PFSK-1 (cell line): ENCODE data around the gene BRSK2.

Source experiments
- FOXP2 ChIP-seq: optimal IDR thresholded peaks from 2 replicates; pipeline ENCODE3; 2011; ENCODE audit warnings: borderline replicate concordance, control low read depth, inconsistent platforms; ENCODE audit not compliant: insufficient read depth; ENCODE audit errors: extremely low read length, extremely low read depth
- POLR2AphosphoS5 ChIP-seq: IDR thresholded peaks from 2 replicates; pipeline ENCODE4 v1.6.1; 2012; ENCODE audit warnings: low read depth, mild to moderate bottlenecking, control low read depth, low read length, moderate library complexity
- SIN3A ChIP-seq: IDR thresholded peaks from 2 replicates; pipeline ENCODE4 v1.6.1; 2012; ENCODE audit warnings: mild to moderate bottlenecking, low read length, moderate library complexity, borderline replicate concordance; ENCODE audit not compliant: insufficient read depth
- TAF1 ChIP-seq: IDR thresholded peaks from 2 replicates; pipeline ENCODE4 v1.6.1; 2012; ENCODE audit warnings: low read length, control low read depth, borderline replicate concordance; ENCODE audit not compliant: insufficient read depth
- TF ChIP-seq, protein P1 (sequence below), 2 experiments: IDR thresholded peaks; 2 replicates each; pipeline versions ENCODE4 v1.6.1 to v1.8.0; 2011 to 2012; ENCODE audit warnings: low read depth in 2 of 2, low read length in 2 of 2, control low read depth in 1 of 2, inconsistent platforms in 1 of 2, mild to moderate bottlenecking in 1 of 2, moderate library complexity in 1 of 2; ENCODE audit not compliant: insufficient read depth in 1 of 2

BRSK2 gene

DNA sequence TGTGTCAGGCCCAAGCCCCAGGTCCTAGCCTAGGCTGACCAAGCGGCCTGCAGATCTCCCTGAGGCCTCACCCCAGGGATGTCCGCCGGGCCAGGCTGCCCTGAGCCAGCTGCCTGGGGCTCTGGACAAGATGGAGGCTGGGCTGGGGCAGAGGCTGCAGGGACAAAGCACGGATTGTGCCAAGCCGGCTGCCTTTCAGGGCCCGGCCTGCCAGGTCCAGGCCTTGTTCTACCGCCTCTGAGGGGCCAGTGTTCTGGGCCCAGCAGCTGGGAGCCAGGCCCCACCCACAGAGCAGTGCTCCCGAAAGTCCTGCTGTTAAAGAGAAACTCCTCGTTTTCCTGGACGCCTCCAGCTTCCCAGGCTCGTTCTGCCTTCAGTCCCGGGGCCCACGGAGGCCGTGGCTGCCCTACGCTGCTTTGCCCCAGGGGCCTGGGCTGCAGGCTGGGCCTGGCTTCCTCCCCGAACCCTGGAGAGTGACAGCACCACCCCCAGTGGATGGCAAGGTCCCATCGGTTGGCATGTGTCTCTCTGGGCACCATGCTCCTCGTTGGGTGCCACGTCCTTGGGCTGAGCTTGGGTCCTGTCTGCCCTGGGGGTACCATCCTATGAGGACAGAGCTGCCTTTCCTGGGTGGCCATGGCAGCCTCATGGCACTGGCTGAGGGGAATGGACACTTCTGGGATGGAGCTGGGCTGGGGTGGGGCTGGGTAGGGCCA lies 7.6 kb downstream of the BRSK2 start:
- TF ChIP-seq, protein P1, sequence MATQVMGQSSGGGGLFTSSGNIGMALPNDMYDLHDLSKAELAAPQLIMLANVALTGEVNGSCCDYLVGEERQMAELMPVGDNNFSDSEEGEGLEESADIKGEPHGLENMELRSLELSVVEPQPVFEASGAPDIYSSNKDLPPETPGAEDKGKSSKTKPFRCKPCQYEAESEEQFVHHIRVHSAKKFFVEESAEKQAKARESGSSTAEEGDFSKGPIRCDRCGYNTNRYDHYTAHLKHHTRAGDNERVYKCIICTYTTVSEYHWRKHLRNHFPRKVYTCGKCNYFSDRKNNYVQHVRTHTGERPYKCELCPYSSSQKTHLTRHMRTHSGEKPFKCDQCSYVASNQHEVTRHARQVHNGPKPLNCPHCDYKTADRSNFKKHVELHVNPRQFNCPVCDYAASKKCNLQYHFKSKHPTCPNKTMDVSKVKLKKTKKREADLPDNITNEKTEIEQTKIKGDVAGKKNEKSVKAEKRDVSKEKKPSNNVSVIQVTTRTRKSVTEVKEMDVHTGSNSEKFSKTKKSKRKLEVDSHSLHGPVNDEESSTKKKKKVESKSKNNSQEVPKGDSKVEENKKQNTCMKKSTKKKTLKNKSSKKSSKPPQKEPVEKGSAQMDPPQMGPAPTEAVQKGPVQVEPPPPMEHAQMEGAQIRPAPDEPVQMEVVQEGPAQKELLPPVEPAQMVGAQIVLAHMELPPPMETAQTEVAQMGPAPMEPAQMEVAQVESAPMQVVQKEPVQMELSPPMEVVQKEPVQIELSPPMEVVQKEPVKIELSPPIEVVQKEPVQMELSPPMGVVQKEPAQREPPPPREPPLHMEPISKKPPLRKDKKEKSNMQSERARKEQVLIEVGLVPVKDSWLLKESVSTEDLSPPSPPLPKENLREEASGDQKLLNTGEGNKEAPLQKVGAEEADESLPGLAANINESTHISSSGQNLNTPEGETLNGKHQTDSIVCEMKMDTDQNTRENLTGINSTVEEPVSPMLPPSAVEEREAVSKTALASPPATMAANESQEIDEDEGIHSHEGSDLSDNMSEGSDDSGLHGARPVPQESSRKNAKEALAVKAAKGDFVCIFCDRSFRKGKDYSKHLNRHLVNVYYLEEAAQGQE (IDR thresholded peaks at IDR 0.05; ENCODE audit: insufficient read depth in 1 of 2, low read depth in 2 of 2, low read length in 2 of 2), result no peak
- TF ChIP-seq FOXP2, result no peak
- no peak for TF ChIP-seq POLR2AphosphoS5
- no peak for TF ChIP-seq SIN3A
- TF ChIP-seq TAF1, result no peak

DNA sequence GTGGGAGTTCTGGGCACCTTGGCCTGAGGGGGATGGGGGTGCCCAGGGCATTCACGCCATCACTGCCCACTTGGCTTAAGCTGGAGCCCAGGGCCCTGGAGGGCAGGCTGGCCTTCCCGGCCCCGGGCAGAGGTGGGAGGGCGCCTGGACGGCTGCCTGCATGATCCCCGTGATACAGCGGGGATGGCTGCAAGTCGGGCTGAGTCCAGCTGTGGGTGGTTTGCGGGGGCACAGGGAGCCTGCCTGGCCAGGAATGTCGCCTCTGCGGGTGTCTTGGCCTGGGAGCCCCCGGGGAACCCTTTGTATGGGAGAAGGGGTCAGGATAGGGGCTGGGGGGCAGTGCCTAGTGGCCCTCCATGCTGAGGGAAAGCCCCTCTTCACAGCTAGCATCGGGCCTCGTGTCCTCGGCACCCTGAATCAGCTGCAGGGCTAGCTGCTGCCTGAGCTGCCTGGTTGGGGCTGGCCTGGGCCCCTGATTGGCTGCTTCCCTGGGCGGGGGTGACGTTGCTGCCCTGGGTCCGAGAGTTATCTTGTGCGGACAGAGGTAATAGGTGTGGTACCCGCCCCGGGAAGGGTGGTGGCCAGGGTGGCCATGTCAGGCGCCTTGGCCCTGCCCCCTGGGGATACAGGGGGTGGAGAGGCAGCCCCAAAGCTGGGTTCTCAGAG lies 8.3 kb downstream of the BRSK2 start:
- TF ChIP-seq FOXP2, result no peak
- TF ChIP-seq POLR2AphosphoS5, result no peak
- no peak for TF ChIP-seq TAF1
- TF ChIP-seq SIN3A, result no peak
- TF ChIP-seq, protein P1 (IDR thresholded peaks at IDR 0.05; ENCODE audit: insufficient read depth in 1 of 2, low read depth in 2 of 2, low read length in 2 of 2), result no peak

DNA sequence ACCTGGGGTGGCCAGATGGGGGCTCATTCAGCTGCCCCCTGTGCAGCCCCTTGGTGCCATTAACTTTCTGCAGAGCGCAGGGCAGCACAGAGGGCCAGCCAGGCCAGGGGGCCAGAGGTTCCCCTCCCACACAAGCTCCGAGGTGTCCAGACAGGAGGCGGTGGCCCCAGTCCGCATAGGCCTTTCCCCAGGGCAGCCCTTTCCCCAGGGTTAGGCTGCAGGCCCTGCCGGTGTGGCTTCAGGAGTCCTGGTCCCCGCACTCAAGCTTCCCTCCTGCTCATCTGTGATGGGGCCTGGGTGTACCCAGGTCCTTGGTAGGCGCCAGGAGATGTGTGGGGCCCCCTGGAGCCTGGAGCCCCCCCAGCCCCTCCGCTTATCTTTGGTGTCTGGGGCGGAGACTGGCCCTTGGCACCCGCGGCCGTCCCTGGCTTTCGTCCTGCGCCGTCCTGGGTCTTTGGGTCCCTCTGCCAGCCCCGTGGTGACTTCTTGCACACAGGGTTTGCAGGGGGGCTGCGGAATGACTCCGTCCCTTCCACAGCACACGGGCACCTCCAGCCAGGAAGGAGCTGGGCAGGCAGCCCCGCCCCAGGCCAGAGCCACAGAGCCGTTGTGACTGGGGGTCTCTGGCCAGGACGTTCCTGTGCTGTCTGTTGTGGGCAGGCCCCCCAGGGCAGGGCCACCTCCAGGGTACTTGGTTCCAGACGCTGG lies 8.9 kb downstream of the BRSK2 start:
- TF ChIP-seq, protein P1 (IDR thresholded peaks at IDR 0.05; ENCODE audit: insufficient read depth in 1 of 2, low read depth in 2 of 2, low read length in 2 of 2), result no peak
- TF ChIP-seq TAF1 (no peak), FOXP2 (no peak), SIN3A (no peak), POLR2AphosphoS5 (no peak)

DNA sequence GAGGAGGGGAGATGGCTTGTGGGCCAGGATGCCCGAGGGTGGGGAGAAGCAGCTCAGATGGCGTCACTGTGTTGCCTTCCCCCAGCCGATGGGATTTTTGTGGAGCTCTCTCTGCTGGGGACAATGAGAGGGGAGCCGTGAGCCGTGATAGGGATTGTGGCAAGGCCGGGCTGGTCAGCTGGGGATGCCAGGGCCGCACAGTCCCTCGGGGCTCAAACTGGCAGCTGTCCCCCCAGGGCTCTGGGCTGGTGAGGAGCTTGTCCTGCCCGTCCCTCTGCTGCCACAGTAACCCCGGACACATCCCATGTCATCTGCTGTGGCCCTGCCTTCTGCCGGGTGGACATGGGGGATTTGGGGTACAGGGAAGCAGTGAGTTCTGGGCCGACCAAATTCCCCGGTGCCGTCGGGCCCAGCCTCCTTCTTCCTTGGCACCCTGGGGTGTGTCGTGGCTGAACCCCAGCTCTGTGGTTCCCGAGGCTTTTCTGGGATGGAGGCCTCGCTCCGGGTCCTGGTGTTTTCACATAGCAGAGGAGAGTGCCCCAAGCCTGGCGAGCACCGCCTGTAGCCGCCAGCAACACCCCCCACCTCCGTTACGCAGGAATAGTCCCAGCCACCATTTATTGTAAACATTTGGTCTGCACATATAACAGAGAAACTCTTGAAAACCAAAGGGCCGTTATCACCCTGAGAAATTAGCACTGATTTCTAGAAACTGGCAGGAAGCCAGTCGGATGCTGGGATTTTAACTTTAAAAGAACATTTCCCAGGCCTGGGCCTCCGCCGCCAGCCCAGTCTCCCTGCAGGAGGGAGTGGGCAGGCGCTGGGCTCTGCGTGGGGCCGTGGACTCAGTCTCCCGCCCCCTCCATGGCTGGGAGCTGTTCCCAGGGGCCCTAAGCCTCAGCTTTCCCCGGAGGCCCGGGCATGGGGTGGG lies 9.9 kb downstream of the BRSK2 start:
- TF ChIP-seq TAF1, result no peak
- TF ChIP-seq, protein P1 (IDR thresholded peaks at IDR 0.05; ENCODE audit: insufficient read depth in 1 of 2, low read depth in 2 of 2, low read length in 2 of 2), result no peak
- TF ChIP-seq FOXP2, result no peak
- no peak for TF ChIP-seq SIN3A
- no peak for TF ChIP-seq POLR2AphosphoS5
